22Rv1 (cell line): ENCODE measurements around the gene MSH2.

Experiments
- CTCF ChIP-seq: fragments of 450-650 bp; IDR thresholded peaks from 2 replicates; pipeline ENCODE4 v1.5.1; 2017; ENCODE audit warnings: mild to moderate bottlenecking
- ZFX ChIP-seq: fragments of 450-650 bp; IDR thresholded peaks from 2 replicates; pipeline ENCODE4 v1.6.1; 2017; ENCODE audit warnings: antibody characterized with exemption, borderline replicate concordance

DNA sequence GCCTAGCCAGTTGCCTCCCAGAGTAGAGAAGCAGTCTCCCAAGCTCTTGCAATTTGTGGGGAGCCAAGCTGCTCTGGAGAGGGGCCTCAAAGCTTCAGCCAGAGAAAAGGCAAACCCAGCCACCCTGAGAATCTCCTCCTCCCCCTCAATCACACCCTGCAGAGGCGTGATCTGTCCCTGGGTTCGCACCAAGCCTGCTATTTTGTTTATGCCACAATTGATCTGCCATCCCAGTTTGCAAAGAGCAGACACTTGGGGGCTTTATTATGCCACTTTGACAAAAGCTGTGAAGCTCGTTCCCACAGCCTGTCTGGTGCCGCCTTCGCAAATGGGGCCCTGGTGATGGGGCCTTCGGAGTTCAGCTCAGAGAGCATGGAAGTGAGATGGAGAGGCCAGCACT is 125.5 kb downstream of the MSH2 start:
- TF ChIP-seq CTCF (no peak), ZFX (no peak)
